Muscle layer of colon (tissue), 2 donors: ENCODE data around the gene PSMB7.

ENCODE experiments used
- H3K27ac ChIP-seq: one replicate; pipeline ENCODE4 v1.7.0; 2013; ENCODE audit warnings: low read depth, mild to moderate bottlenecking, low read length, moderate library complexity
- H3K27me3 ChIP-seq, 2 donors: one replicate each; pipeline ENCODE4 v1.7.0; 2013; ENCODE audit warnings: low read length in 2 of 2, mild to moderate bottlenecking in 2 of 2; ENCODE audit not compliant: insufficient read depth in 2 of 2, control insufficient read depth in 1 of 2
- H3K36me3 ChIP-seq: one replicate; pipeline ENCODE4 v1.7.0; 2013; ENCODE audit warnings: mild to moderate bottlenecking, low read length; ENCODE audit not compliant: insufficient read depth
- H3K4me1 ChIP-seq: one replicate; pipeline ENCODE4 v1.7.0; 2013; ENCODE audit warnings: mild to moderate bottlenecking, low read length; ENCODE audit not compliant: insufficient read depth
- H3K4me3 ChIP-seq, 2 donors: one replicate each; pipeline ENCODE4 v1.7.0; 2013; ENCODE audit warnings: low read length in 2 of 2, low read depth in 1 of 2, mild to moderate bottlenecking in 1 of 2, moderate library complexity in 1 of 2
- H3K9ac ChIP-seq: one replicate; pipeline ENCODE4 v1.7.0; 2013; ENCODE audit warnings: low read length
- H3K9me3 ChIP-seq: one replicate; pipeline ENCODE4 v1.7.0; 2013; ENCODE audit warnings: mild to moderate bottlenecking, low read length
- donor health status: abdominal sarcoma.
- donor health status: Adenocarcinoma of cecum.

The PSMB7 gene

DNA sequence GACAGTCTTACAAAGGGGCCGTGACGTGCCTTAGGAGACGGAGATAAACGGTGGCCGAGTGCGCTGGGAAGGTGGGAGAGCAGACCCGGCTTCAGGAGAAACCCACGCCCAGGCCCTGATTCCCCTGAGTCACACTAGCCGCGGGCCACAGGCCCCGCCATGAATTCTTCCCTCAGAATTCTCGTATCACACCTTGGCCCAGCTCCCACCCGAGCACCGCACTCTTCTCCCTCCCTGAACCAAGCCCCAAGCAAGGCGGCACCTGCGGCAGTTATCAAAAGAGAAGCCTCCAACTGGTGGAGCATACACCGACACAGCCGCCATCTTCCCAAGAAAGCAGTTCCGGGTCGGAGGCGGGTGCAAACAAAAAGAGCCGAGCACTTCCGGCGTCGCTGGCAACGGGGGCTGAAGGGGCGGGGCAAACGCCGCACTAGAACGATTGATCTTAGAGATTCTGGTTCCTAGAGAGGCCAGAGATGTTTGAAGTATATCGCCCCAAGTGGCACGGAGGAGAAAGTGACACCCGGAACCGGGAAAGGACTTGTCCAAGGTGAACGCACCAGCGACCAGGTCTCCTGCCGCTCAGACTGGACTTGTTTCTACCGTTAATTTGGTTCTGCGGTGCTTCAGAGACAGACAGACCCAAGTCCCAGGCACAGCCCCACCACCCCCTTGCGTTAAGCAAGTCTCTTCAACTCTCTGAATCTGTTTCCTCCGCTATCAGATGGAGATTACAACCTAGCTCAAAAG is at the start of gene PSMB7:
Gene PSMB7, minus strand, starts transcription at position 341 of the 750 bp plus-strand sequence. Its CDS starts 17 bp downstream, at position 324.
- Histone ChIP-seq H3K9me3 (no peaks in the 10 kb centered on the region), H3K27ac (peak within 1 kb of the TSS; percentile 43), H3K27me3 (no peaks in the 10 kb centered on the region), H3K9ac (peak within 1 kb of the TSS; percentile 78), H3K4me1 (peaks cover 18% of the 10 kb centered on the region), H3K4me3 (peak within 1 kb of the TSS; percentile 77 to 98), H3K36me3 (peaks cover 36% of the 10 kb centered on the region)

DNA sequence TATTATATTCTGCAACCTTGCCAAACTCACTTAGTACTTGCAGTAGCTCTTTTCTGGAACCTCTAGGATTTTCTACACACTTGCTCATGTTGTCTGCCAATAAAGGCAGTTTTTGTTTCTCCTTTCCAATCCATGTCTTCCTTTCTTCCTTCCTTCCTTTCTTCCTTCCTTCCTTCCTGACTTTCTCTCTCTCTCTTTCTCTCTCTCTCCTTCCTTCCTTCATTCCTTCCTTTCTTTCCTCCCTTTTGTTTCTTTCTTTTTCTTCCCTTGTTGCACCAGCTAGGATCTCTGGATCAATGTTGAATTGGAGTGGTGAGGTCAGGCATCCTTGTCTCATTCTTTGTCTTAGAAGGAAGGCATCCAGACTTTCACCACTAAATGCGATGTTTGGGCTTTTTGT is 47.5 kb upstream of the PSMB7 start:
- H3K27ac ChIP-seq, result no peak overlapping the region

DNA sequence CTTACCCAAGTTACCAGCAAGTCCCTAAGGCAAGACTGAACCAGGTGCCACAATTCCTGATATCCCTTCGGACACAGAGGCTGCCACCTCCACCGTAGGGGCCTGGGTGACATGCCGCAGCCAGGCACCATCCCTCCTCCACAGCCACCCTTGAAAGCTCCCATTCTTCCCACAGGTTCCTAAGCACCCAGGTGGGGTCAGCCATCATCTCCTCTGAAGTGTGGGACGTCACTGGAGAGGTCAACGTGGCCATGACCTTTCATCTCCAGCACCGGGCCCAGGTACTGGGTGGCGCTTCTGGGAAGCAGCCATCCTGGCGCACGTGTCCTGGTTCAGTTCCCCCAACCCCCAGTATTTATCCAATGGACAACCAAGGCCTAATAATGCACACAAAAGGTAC is 43.2 kb upstream of the PSMB7 start:
- H3K9ac ChIP-seq, result no peak overlapping the region
- peaks cover 0 to 8% of the 10 kb centered on the region in 2 donors for H3K27me3 ChIP-seq
- no peak overlapping the region for H3K27ac ChIP-seq
- H3K9me3 ChIP-seq, result no peaks in the 10 kb centered on the region
- no peaks in the 10 kb centered on the region for H3K4me1 ChIP-seq
- H3K36me3 ChIP-seq, result no peaks in the 10 kb centered on the region
- no peak overlapping the region for H3K4me3 ChIP-seq

More for the DNA sequence above, 47.5 kb upstream of the PSMB7 start:
- Histone ChIP-seq H3K27me3 (no peaks in the 10 kb centered on the region), H3K36me3 (no peaks in the 10 kb centered on the region), H3K9ac (no peak overlapping the region), H3K9me3 (no peaks in the 10 kb centered on the region), H3K4me3 (no peak overlapping the region), H3K4me1 (no peaks in the 10 kb centered on the region)

DNA sequence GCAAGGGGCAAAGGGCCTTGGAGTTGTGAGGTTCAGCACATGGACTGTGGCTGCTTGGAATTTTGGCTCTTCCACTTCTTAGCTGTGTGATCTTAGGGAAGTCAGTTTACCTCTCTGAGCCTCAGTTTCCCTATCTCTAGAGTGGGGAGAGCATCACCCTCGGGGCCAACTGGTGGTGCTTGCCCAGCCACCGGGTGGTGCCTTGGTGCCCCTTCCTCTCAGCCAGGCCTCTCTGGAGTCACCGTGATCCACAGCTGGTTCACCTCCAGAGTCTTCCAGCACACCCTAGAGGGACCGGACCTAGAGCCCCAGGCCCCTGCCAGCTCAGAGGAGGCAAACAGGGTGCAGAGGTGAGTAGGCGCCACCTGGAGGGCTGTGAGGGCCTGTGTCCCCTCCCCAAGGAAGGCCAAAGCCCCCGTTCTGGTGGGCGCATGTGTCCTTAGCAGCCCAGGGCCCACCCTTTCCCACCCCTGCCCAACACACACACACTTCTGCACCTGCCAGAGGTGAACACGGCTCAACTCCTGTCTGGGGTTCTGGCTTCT is 42.7 kb upstream of the PSMB7 start:
- Histone ChIP-seq H3K4me3 (no peak overlapping the region), H3K36me3 (no peaks in the 10 kb centered on the region), H3K27ac (no peak overlapping the region), H3K9me3 (no peaks in the 10 kb centered on the region), H3K27me3 (peaks cover 0 to 12% of the 10 kb centered on the region in 2 donors), H3K4me1 (no peaks in the 10 kb centered on the region), H3K9ac (no peak overlapping the region)

DNA sequence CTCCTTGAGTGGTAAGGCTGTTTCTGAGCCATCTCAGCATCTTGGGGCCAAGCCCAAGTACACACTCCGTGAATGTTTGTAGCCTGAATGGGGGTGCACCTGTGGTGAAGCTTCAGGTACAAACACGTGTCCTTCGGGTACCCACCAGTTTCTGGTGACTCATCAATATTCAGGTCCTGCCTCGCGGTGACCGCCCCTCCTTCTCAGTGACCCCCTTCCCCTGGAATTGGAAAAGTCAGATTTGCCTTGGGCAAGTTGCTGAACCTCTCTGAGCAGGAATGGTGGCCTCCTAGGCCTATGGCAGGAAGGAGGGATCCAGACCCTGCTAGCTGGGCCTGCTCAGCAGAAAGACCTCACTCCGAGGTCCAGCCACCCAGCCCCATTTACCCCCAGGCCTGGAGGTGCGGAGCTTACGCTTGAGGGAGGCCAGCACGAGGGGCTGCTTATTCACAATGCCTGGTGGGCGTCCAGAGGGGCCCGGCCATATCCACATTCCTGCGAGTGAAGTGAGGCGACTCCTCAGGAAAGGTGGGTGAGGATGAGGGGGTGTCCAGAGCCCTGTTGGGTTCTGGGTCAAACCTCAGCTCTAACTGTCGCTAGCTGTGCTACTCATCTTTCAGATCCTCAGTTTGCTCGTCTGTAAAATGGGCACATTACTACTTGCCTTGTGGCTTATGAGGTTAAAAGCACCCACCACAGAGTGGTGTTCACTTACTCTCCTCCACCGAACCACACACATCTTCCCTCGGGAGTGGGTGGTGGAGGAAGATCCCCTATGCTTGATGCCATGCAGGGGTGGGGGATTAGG is 42.0 kb upstream of the PSMB7 start:
- H3K9ac ChIP-seq, result no peak overlapping the region
- no peaks in the 10 kb centered on the region for H3K36me3 ChIP-seq
- H3K27me3 ChIP-seq, result peaks cover 1 to 18% of the 10 kb centered on the region in 2 donors
- H3K4me3 ChIP-seq, result no peak overlapping the region
- no peak overlapping the region for H3K27ac ChIP-seq
- H3K9me3 ChIP-seq, result no peaks in the 10 kb centered on the region
- H3K4me1 ChIP-seq, result no peaks in the 10 kb centered on the region

DNA sequence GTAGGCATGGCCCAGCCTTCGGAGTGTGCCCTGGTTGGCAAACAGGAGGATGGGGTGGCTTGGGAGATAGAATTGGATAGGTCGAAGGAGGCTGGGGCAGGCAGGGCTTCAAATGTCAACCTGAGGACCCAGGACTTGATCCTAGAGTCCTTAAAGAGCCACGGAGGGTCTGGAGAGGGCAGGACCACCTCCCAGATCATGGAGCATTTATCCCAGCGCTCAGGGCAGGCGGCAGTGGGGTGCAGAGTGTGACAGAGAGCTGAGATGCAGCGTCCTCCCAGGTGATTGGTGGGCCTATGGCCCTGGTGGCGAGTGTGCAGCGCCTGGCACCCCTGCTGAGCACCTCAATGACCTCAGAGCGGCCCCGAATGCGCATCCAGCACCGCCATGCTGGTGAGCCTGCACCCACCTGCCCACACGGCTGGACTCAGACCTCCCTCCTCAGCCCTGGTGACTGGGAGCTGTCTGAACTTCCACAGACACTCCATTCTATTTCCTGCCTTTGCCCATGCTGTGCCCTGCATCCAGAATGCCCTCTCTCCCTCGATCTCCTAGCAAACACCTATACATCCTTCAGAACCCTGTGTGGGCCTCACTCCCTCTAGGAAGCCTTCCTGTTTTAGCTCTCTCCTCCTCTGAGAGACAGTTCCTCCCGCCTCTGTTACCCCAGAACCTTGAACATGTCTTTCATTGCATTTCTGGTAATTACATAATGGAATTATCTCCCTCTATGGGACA is 41.3 kb upstream of the PSMB7 start:
- H3K27me3 ChIP-seq, result peaks cover 4 to 23% of the 10 kb centered on the region in 2 donors
- no peak overlapping the region for H3K4me3 ChIP-seq
- no peak overlapping the region for H3K27ac ChIP-seq
- no peaks in the 10 kb centered on the region for H3K4me1 ChIP-seq
- no peak overlapping the region for H3K9ac ChIP-seq
- H3K36me3 ChIP-seq, result no peaks in the 10 kb centered on the region
- no peaks in the 10 kb centered on the region for H3K9me3 ChIP-seq

DNA sequence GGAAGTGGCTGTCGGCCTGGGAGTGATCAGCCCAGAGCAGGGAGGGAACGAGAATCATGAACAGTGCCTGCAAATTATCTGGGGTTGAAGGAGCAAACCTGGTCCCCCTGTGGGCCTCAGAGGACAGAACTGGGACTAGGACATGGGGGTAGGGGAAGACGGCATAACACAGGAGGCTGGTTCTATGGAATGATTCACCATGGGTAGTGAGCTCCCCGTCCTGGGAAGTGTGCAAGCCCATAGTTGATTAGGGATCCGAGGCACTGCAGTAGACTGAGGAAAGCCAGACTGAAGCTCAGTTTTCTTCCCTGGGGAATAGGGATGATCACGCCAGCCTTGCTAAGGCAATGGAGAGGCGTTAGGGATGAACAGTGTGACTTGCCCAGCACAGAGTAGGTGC is 40.6 kb upstream of the PSMB7 start:
- peaks cover 6 to 30% of the 10 kb centered on the region in 2 donors for H3K27me3 ChIP-seq

DNA sequence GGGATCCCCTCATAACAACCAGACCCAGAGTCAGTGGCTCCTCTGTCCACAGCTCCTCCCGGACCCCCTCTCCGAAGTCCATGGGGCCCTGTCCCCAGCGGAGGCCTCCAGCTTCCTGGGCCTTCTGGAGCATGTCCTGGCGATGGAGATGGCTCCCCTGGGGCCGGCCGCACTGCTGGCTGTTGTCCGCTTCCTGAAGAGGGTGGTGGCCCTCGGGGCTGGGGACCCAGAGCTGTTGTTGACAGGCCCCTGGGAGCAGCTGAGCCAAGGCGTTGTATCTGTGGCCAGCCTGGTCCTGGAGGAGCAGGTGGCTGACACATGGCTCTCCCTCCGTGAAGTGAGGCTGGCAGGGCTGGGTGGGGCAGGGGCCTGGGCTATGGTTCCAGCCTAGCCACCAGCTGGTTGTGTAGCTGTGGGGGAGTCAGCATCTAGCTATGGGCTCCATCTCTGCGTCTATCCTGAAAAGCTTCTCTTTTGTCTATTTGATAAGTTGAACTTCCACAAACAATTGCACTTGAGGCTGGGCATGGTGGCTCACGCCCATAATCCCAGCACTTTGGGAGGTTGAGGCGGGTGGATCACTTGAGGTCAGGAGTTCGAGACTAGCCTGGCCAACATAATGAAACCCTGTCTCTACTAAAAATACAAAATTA is 39.7 kb upstream of the PSMB7 start:
- Histone ChIP-seq H3K4me1 (no peaks in the 10 kb centered on the region), H3K9me3 (no peaks in the 10 kb centered on the region), H3K27ac (no peak overlapping the region), H3K27me3 (peaks cover 11 to 39% of the 10 kb centered on the region in 2 donors), H3K4me3 (no peak overlapping the region), H3K36me3 (no peaks in the 10 kb centered on the region), H3K9ac (no peak overlapping the region)

More for the DNA sequence above, 40.6 kb upstream of the PSMB7 start:
- Histone ChIP-seq H3K9me3 (no peaks in the 10 kb centered on the region), H3K36me3 (no peaks in the 10 kb centered on the region), H3K27ac (no peak overlapping the region), H3K4me1 (no peaks in the 10 kb centered on the region), H3K9ac (no peak overlapping the region), H3K4me3 (no peak overlapping the region)

DNA sequence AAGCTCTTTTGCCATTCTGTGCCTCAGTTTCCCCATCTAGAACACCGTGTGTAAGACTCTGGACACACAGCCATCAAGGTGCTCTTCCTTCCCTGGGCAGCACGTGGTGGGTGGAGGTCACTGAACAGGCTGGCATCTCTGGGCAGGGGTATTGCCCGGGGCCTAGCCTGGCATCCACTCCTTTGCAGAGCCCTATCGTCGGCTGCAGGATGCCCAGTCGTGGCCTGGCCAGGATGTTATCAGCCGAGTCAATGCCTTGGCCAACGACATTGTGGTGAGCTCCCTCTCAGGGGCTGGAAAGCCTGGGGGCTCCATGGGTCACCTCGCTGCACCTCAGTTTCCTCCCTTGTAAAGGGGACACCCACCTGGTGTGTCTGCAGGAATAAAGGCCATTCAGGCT is 39.1 kb upstream of the PSMB7 start:
- no peaks in the 10 kb centered on the region for H3K36me3 ChIP-seq
- H3K27me3 ChIP-seq, result peaks cover 11 to 43% of the 10 kb centered on the region in 2 donors
- H3K27ac ChIP-seq, result no peak overlapping the region
- no peaks in the 10 kb centered on the region for H3K9me3 ChIP-seq
- no peak overlapping the region for H3K9ac ChIP-seq
- no peak overlapping the region for H3K4me3 ChIP-seq
- no peaks in the 10 kb centered on the region for H3K4me1 ChIP-seq

DNA sequence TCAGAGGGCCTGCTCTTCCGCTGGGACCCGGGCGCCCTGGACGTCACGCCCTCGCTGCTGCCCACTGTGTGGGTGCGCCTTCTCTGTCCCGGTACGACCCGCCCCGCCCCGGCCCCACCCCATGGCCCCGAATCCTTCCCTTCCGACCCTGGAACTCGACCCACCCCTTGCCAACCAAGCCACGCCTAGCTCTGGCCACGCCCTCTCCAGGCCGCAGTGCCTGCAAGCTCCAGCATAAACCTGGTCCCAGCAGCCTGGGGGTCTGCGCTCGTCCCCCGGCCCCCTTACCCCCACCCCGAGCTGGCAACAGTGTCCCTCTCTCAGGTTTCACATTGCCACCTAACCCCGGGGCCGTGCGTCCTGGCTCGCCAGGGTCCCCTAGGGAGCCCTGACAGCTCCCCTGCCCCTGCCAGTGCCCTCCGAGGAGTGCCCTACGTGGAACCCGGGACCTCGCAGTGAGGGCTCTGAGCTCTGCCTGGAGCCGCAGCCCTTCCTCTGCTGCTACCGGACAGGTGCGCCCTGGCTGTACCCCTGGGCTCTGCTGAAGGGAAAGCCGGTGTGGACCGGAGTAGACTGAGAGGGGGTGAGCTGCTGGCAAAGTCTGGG is 38.4 kb upstream of the PSMB7 start:
- Histone ChIP-seq H3K36me3 (no peaks in the 10 kb centered on the region), H3K4me3 (no peak overlapping the region), H3K27me3 (peaks cover 11 to 43% of the 10 kb centered on the region in 2 donors)

More for the DNA sequence above, 38.4 kb upstream of the PSMB7 start:
- H3K4me1 ChIP-seq, result no peaks in the 10 kb centered on the region
- no peak overlapping the region for H3K27ac ChIP-seq
- no peaks in the 10 kb centered on the region for H3K9me3 ChIP-seq
- no peak overlapping the region for H3K9ac ChIP-seq
